Stimulated activated CD8-positive, alpha-beta memory T cell treated with anti-CD3 and anti-CD28 coated beads, Interleukin-2, amount 100 ng/mL, for 48 hours (primary cell): Measurements from ENCODE around the gene OR52A5.
"Not testable (repeated sequence)": the region's sequence is repeated elsewhere in the genome, so short reads cannot be mapped to it uniquely, and the experiment has no call there.

Experiments used
- DNase-seq, 2 donors: peaks; one replicate each; pipeline ENCODE4 v3.0.0-alpha.2; 2020; ENCODE audit warnings: low read depth in 2 of 2

OR52A5 gene

GRCh38 chr11:5137996-5138395 lies at the start of gene OR52A5:
Gene OR52A5 (minus strand): TSS chr11:5138356. CDS start chr11:5132642, 5,714 bp downstream.
- no peak for DNase-seq

GRCh38 chr11:5178046-5178837 lies 40.1 kb upstream of the OR52A5 start:
- DNase-seq: no peak

- DNase-seq: no peak
These were observed 36.8 kb upstream of the OR52A5 start for GRCh38 chr11:5174934-5175333.

- DNase-seq: no peak
These were observed 33.7 kb upstream of the OR52A5 start for GRCh38 chr11:5171856-5172255.

GRCh38 chr11:5165898-5166297 lies 27.7 kb upstream of the OR52A5 start:
- not testable (repeated sequence) for DNase-seq

- not testable (repeated sequence) for DNase-seq
These were observed 26.7 kb upstream of the OR52A5 start for GRCh38 chr11:5164807-5165206.

GRCh38 chr11:5161045-5161444 lies 22.9 kb upstream of the OR52A5 start:
- not testable (repeated sequence) for DNase-seq

- DNase-seq: not testable (repeated sequence)
These were observed 22.1 kb upstream of the OR52A5 start for GRCh38 chr11:5160217-5160616.

GRCh38 chr11:5159806-5160205 lies 21.6 kb upstream of the OR52A5 start:
- DNase-seq: no peak

- DNase-seq: no peak
These were observed 16.5 kb upstream of the OR52A5 start, which contains the start of gene OR52A1 for GRCh38 chr11:5154657-5155056. Gene OR52A1 (minus strand): TSS chr11:5154757. CDS start chr11:5152369, 2,388 bp downstream.

GRCh38 chr11:5153574-5154431 lies 15.6 kb upstream of the OR52A5 start:
- no peak for DNase-seq

GRCh38 chr11:5151713-5152153 lies 13.6 kb upstream of the OR52A5 start:
- no peak for DNase-seq

- DNase-seq: not testable (repeated sequence)
These were observed 6.0 kb upstream of the OR52A5 start for GRCh38 chr11:5144206-5144605.

GRCh38 chr11:5137014-5137413 lies 1.1 kb downstream of the OR52A5 start:
- no peak for DNase-seq

GRCh38 chr11:5136261-5136660 lies 1.9 kb downstream of the OR52A5 start:
- DNase-seq: no peak

- DNase-seq: no peak
These were observed 6.4 kb downstream of the OR52A5 start for GRCh38 chr11:5131584-5132335.

GRCh38 chr11:5129457-5129877 lies 8.7 kb downstream of the OR52A5 start:
- no peak for DNase-seq

GRCh38 chr11:5124891-5125620 lies 13.1 kb downstream of the OR52A5 start:
- no peak for DNase-seq

GRCh38 chr11:5123802-5124521 lies 14.2 kb downstream of the OR52A5 start:
- peak; percentile 3 to 38 for DNase-seq

- no peak for DNase-seq
These were observed 19.3 kb downstream of the OR52A5 start for GRCh38 chr11:5118893-5119292.
